Neural cell (in vitro differentiated cells): ENCODE results near the gene BHLHA9. TPM values are rescaled to one million over a fixed set of nuclear protein-coding genes. Genes with fewer than 3 reads are reported as not detected.
"Not testable (repeated sequence)": the region's sequence is repeated elsewhere in the genome, so short reads cannot be mapped to it uniquely, and the experiment has no call there.

Source experiments
- H2AFZ ChIP-seq: fragments of 200-600, 300-800 bp; sonication (generic), shearing (Covaris generic); 2 replicates; pipeline ENCODE4 v1.6.0; 2014; ENCODE audit warnings: low read depth, mild to moderate bottlenecking, antibody characterized with exemption, low read length, moderate library complexity
- H3F3A ChIP-seq: fragments of 200-600 bp; shearing (Covaris generic); 2 replicates; pipeline ENCODE4 v1.6.1; 2016; ENCODE audit warnings: mild to moderate bottlenecking, moderate library complexity, mixed read lengths, antibody characterized with exemption, low read length; ENCODE audit not compliant: insufficient read depth, poor library complexity, severe bottlenecking
- H3K27ac ChIP-seq: fragments of 200-600, 300-800 bp; sonication (generic), shearing (Covaris generic); 2 replicates; pipeline ENCODE4 v1.5.1; 2014; ENCODE audit warnings: mild to moderate bottlenecking, low read length, moderate library complexity
- H3K27me3 ChIP-seq: fragments of 300-800, 200-600 bp; sonication (generic), shearing (Covaris generic); 2 replicates; pipeline ENCODE4 v1.6.0; 2014; ENCODE audit warnings: mild to moderate bottlenecking, low read depth, low read length, moderate library complexity; ENCODE audit not compliant: insufficient read depth
- H3K36me3 ChIP-seq: fragments of 300-800, 200-600 bp; sonication (generic), shearing (Covaris generic); 2 replicates; pipeline ENCODE4 v1.5.1; 2014; ENCODE audit warnings: mild to moderate bottlenecking, antibody characterized with exemption, low read length, moderate library complexity; ENCODE audit not compliant: insufficient read depth
- H3K4me2 ChIP-seq: fragments of 300-800, 200-600 bp; sonication (generic), shearing (Covaris generic); 2 replicates; pipeline ENCODE4 v1.6.0; 2014; ENCODE audit warnings: mild to moderate bottlenecking, low read length
- H3K4me3 ChIP-seq: fragments of 300-800, 200-600 bp; sonication (generic), shearing (Covaris generic); 2 replicates; pipeline ENCODE4 v1.5.1; 2014; ENCODE audit warnings: mild to moderate bottlenecking, low read length, moderate library complexity
- H3K79me2 ChIP-seq: fragments of 200-600 bp; shearing (Covaris generic); replicated peaks from 2 replicates; pipeline ENCODE4 v1.6.0; 2014; ENCODE audit warnings: mild to moderate bottlenecking, low read length, moderate library complexity; ENCODE audit not compliant: insufficient read depth
- H3K9ac ChIP-seq: fragments of 300-800, 200-600 bp; sonication (generic), shearing (Covaris generic); 2 replicates; pipeline ENCODE4 v1.6.1; 2016; ENCODE audit warnings: mild to moderate bottlenecking, low read length, mixed read lengths
- H3K9me2 ChIP-seq: fragments of 200-600 bp; shearing (Covaris generic); 2 replicates; pipeline ENCODE4 v1.6.1; 2016; ENCODE audit warnings: mild to moderate bottlenecking, low read length, mixed read lengths; ENCODE audit not compliant: insufficient read depth
- H3K9me3 ChIP-seq: fragments of 200-600, 300-800 bp; sonication (generic), shearing (Covaris generic); 2 replicates; pipeline ENCODE4 v1.6.1; 2016; ENCODE audit warnings: mild to moderate bottlenecking, mixed run types, low read length, moderate library complexity, mixed read lengths
- H4K20me1 ChIP-seq: fragments of 200-600 bp; shearing (Covaris generic); 2 replicates; pipeline ENCODE4 v1.6.1; 2016; ENCODE audit warnings: mild to moderate bottlenecking, mixed run types; ENCODE audit not compliant: insufficient read depth
- CTCF ChIP-seq: fragments of 450-650 bp; IDR thresholded peaks from 2 replicates; pipeline ENCODE4 v1.5.1; 2014; ENCODE audit warnings: antibody characterized with exemption, mild to moderate bottlenecking, moderate library complexity; ENCODE audit not compliant: poor library complexity, severe bottlenecking
- EP300 ChIP-seq: fragments of 450-650 bp; conservative IDR thresholded peaks from 2 replicates; pipeline ENCODE4 v1.6.1; 2014; ENCODE audit warnings: antibody characterized with exemption, mild to moderate bottlenecking, moderate library complexity; ENCODE audit not compliant: poor library complexity, severe bottlenecking
- EZH2 ChIP-seq: fragments of 200-600, 300-800 bp; shearing (Covaris generic), sonication (generic); IDR thresholded peaks from 2 replicates; pipeline ENCODE4 v1.6.1; 2014; ENCODE audit warnings: antibody characterized with exemption, low read length, borderline replicate concordance, mild to moderate bottlenecking; ENCODE audit not compliant: insufficient read depth, poor library complexity, severe bottlenecking
- MXI1 ChIP-seq: fragments of 450-650 bp; conservative IDR thresholded peaks from 2 replicates; pipeline ENCODE4 v1.6.1; 2014; ENCODE audit warnings: antibody characterized with exemption, mild to moderate bottlenecking; ENCODE audit not compliant: poor library complexity, severe bottlenecking
- POLR2AphosphoS5 ChIP-seq: IDR thresholded peaks from 2 replicates; pipeline ENCODE4 v1.6.1; 2012
- RAD21 ChIP-seq: fragments of 450-650 bp; conservative IDR thresholded peaks from 2 replicates; pipeline ENCODE4 v1.6.1; 2014; ENCODE audit warnings: antibody characterized with exemption, mild to moderate bottlenecking, moderate library complexity
- REST ChIP-seq: IDR thresholded peaks from 2 replicates; pipeline ENCODE4 v1.6.1; 2012; ENCODE audit warnings: borderline replicate concordance
- SMC3 ChIP-seq: fragments of 450-650 bp; conservative IDR thresholded peaks from 2 replicates; pipeline ENCODE4 v1.6.1; 2014; ENCODE audit warnings: antibody characterized with exemption, mild to moderate bottlenecking, moderate library complexity; ENCODE audit not compliant: poor library complexity
- TAF1 ChIP-seq: IDR thresholded peaks from 2 replicates; pipeline ENCODE4 v1.6.1; 2012; ENCODE audit warnings: low read depth
- polyA plus RNA-seq: library from polyadenylated mRNA; depleted of rRNA; stranded (reverse); fragments of >200 nt; gene quantifications from 2 replicates; pipeline ENCODE4 v1.2.3, GENCODE V29; 2014

The BHLHA9 gene
- polyA plus RNA-seq, 1 donor from 2014 or later = not detected

GRCh38 chr17:1240426-1240825 lies 29.8 kb upstream of the BHLHA9 start:
- not testable (repeated sequence) for H3K9me2 ChIP-seq, H2AFZ ChIP-seq, H4K20me1 ChIP-seq, H3K27me3 ChIP-seq, H3K4me2 ChIP-seq, H3K36me3 ChIP-seq, H3K79me2 ChIP-seq, H3K4me3 ChIP-seq, H3F3A ChIP-seq, H3K9ac ChIP-seq, H3K9me3 ChIP-seq, H3K27ac ChIP-seq

- Histone ChIP-seq H3K9me2 (no peaks in the 10 kb centered on the region), H3K9me3 (no peaks in the 10 kb centered on the region), H3K79me2 (no peaks in the 10 kb centered on the region), H3K4me3 (no peak overlapping the region), H2AFZ (no peak overlapping the region), H3K9ac (no peak overlapping the region), H3K36me3 (no peaks in the 10 kb centered on the region), H3F3A (no peaks in the 10 kb centered on the region), H3K4me2 (no peak overlapping the region), H4K20me1 (no peaks in the 10 kb centered on the region), H3K27me3 (no peaks in the 10 kb centered on the region), H3K27ac (no peak overlapping the region)
- TF ChIP-seq RAD21 = no peak
- no peak for TF ChIP-seq TAF1
- TF ChIP-seq EP300 = no peak
- no peak for TF ChIP-seq CTCF
- TF ChIP-seq POLR2AphosphoS5 = no peak
- TF ChIP-seq MXI1 = no peak
- no peak for TF ChIP-seq EZH2
- TF ChIP-seq SMC3 = no peak
- no peak for TF ChIP-seq REST
Observed at GRCh38 chr17:1241929-1242328, 28.3 kb upstream of the BHLHA9 start.

- Histone ChIP-seq H3K27me3 (no peaks in the 10 kb centered on the region), H3K36me3 (no peaks in the 10 kb centered on the region), H3K79me2 (no peaks in the 10 kb centered on the region), H3K9me3 (no peaks in the 10 kb centered on the region), H3K9me2 (no peaks in the 10 kb centered on the region), H3K4me2 (no peak overlapping the region), H3K9ac (no peak overlapping the region), H2AFZ (no peak overlapping the region), H3K27ac (no peak overlapping the region), H4K20me1 (no peaks in the 10 kb centered on the region), H3K4me3 (no peak overlapping the region), H3F3A (no peaks in the 10 kb centered on the region)
- TF ChIP-seq CTCF (no peak), SMC3 (no peak), MXI1 (no peak), REST (no peak), POLR2AphosphoS5 (no peak), TAF1 (no peak), EZH2 (no peak), EP300 (no peak), RAD21 (no peak)
Observed at GRCh38 chr17:1244606-1245012, 25.6 kb upstream of the BHLHA9 start.
